ENCODE results near the gene SUMF2.
"Not testable (repeated sequence)": the region's sequence is repeated elsewhere in the genome, so short reads cannot be mapped to it uniquely, and the experiment has no call there.

Gene SUMF2

GRCh38 chr7:56051053-56051338, 13.1 kb upstream of the SUMF2 start:
- DNase-seq (ENCODE audit: low spot score), result no peak
- TF ChIP-seq, protein P1, sequence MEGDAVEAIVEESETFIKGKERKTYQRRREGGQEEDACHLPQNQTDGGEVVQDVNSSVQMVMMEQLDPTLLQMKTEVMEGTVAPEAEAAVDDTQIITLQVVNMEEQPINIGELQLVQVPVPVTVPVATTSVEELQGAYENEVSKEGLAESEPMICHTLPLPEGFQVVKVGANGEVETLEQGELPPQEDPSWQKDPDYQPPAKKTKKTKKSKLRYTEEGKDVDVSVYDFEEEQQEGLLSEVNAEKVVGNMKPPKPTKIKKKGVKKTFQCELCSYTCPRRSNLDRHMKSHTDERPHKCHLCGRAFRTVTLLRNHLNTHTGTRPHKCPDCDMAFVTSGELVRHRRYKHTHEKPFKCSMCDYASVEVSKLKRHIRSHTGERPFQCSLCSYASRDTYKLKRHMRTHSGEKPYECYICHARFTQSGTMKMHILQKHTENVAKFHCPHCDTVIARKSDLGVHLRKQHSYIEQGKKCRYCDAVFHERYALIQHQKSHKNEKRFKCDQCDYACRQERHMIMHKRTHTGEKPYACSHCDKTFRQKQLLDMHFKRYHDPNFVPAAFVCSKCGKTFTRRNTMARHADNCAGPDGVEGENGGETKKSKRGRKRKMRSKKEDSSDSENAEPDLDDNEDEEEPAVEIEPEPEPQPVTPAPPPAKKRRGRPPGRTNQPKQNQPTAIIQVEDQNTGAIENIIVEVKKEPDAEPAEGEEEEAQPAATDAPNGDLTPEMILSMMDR (conservative IDR thresholded peaks at IDR 0.05; ENCODE audit: low read depth), result no peak
- ChIA-PET CTCF (interaction anchor here (0.6 kb wide), 1 partner anchor 14 kb away, joined by 5 read pairs; no protein-coding TSS in a partner anchor), POLR2A (ENCODE audit: low non-redundant PET) (interaction anchor here (0.9 to 2.2 kb wide), 5 partner anchors 14 to 68 kb away, joined by 3 to 7 read pairs (median 5); no protein-coding TSS in a partner anchor)
- H3K27ac ChIP-seq, result peak overlapping the region; percentile 89

DNA sequence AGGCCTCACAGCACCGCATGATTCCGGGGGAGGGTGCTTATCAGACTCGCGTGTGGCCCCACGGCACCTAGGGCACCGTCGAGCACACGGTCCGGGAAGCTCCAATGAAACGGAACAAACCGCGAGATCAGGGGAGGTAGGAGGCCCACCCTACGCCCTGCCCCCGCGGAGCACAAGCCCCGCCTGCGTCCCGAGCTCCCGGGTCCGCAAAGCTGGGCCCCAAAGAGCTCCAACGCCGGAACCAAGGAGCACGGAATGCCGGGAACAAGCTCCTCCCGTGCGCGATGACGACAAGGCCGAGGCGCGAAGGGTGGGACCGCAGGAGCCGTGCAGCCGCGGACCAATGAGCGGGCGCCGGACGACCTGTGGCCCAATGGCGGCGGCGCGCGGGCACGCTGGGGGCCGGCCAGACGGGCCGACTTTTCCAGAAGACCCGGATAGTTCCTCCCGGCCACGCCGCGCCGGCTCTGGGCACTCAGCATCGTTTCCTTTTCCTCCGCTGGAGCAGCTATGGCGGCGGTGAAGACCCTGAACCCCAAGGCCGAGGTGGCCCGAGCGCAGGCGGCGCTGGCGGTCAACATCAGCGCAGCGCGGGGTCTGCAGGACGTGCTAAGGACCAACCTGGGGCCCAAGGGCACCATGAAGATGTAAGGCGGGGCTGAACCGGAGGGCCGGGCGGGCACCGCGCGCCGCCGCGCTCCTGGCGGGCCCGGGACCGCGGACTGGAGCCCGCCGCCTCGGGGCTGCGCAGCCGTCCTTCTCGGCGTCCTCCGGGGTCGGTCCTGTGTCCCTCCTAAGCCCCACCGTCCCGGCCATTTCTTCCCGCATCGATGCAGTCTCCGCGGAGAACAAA, 12.5 kb upstream of the SUMF2 start, which contains the start of the genes CCT6A and PSPH:
CCT6A (plus strand) TSS at position 427 of the 853 bp plus-strand sequence; CDS start at position 511, 84 bp downstream.
PSPH (minus strand) TSS at position 106 of the 853 bp plus-strand sequence. CDS start 30,232 bp downstream, outside the sequence.
- CTCF ChIA-PET, result interaction anchor here (0.6 kb wide), 1 partner anchor 13 kb away, joined by 5 read pairs; no protein-coding TSS in a partner anchor
- TF ChIP-seq, protein P1 (conservative IDR thresholded peaks at IDR 0.05; ENCODE audit: low read depth), result no peak
- H3K27ac ChIP-seq, result peak within 1 kb of the TSS; percentile 89
- peak; percentile 95 for DNase-seq (ENCODE audit: low spot score)
- POLR2A ChIA-PET (ENCODE audit: low non-redundant PET), result interaction anchor here (0.7 to 2.2 kb wide), 7 partner anchors 11 to 68 kb away, joined by 3 to 7 read pairs (median 4); no protein-coding TSS in a partner anchor

DNA sequence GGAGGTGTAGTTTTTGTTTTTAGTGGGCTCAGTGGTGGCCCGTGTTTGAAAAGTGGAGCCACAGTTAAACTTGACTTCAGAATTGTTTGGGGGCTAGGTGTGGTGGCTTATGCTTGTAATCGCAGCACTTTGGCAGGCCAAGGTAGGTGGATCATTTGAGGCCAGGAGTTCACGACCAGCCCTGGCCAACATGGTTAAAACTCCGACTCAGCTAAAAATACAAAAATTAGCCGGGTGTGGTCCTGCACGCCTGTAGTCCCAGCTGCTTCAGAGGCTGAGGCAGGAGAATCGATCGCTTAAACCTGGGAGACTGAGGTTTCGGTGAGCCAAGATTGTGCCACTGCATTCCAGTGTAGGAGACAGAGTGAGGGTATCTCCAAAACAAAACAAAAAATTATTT, 10.7 kb upstream of the SUMF2 start:
- ChIA-PET POLR2A (ENCODE audit: low non-redundant PET) (interaction anchor here (0.5 kb wide), 1 partner anchor 47 kb away, joined by 6 read pairs; no protein-coding TSS in a partner anchor), CTCF (interaction anchor here (0.7 kb wide), 1 partner anchor 21 kb away, joined by 3 read pairs; no protein-coding TSS in a partner anchor)
- TF ChIP-seq, protein P1 (conservative IDR thresholded peaks at IDR 0.05; ENCODE audit: low read depth), result no peak
- no peak for DNase-seq (ENCODE audit: low spot score)
- H3K27ac ChIP-seq, result peak overlapping the region; percentile 47

DNA sequence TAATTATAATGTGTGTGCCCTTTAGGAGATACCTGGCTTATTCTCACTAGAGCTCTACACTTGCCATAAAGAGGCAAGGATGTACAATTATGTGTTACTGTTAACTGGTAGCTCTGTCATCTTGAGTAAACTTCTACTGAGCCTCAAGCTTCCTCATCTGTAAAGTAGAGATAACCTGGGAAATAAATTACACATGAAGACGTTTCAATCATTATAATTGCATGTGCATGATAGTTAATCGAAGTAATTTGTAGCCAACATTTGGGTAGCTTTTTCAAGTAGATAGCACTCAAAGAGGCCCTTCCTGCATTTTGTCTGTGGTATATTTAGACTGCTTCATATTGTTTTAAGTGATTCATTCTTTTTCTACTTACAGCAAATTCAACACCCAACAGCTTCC, 10.1 kb upstream of the SUMF2 start:
- TF ChIP-seq, protein P1 (conservative IDR thresholded peaks at IDR 0.05; ENCODE audit: low read depth), result no peak
- no peak for DNase-seq (ENCODE audit: low spot score)

DNA sequence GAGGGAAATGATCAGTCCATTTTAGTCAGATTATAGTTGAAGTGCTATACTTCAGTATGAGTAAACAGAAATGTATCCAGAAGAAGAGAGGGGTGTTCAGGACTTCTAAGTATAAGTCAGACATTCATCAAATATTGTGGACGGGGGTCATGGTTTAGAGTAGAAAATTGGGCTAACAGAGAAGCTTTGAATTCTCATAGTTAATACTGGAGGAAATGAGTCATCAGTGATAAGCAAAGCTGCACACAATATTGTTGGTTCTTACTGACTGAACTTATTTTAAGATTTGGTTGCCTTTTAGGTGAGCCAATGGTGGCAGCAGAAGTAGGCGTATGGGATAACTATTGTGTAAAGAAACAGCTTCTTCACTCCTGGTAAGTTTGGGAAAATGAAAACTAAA, 1.7 kb upstream of the SUMF2 start:
- H3K27ac ChIP-seq, result no peak overlapping the region
- ChIA-PET POLR2A (ENCODE audit: low non-redundant PET) (interaction anchor here (0.7 kb wide), 1 partner anchor 11 kb away, joined by 3 read pairs; the partner anchor contains the start of genes CCT6A and PSPH), CTCF (interaction anchor here (0.6 kb wide), 1 partner anchor 8 kb away, joined by 3 read pairs; no protein-coding TSS in a partner anchor)
- DNase-seq (ENCODE audit: low spot score), result no peak
- TF ChIP-seq, protein P1 (conservative IDR thresholded peaks at IDR 0.05; ENCODE audit: low read depth), result no peak

More for the DNA sequence above, 10.1 kb upstream of the SUMF2 start:
- ChIA-PET POLR2A (ENCODE audit: low non-redundant PET) (interaction anchor here (0.5 kb wide), 1 partner anchor 48 kb away, joined by 6 read pairs; no protein-coding TSS in a partner anchor), CTCF (interaction anchor here (0.6 kb wide), 1 partner anchor 9 kb away, joined by 3 read pairs; no protein-coding TSS in a partner anchor)
- no peak overlapping the region for H3K27ac ChIP-seq

DNA sequence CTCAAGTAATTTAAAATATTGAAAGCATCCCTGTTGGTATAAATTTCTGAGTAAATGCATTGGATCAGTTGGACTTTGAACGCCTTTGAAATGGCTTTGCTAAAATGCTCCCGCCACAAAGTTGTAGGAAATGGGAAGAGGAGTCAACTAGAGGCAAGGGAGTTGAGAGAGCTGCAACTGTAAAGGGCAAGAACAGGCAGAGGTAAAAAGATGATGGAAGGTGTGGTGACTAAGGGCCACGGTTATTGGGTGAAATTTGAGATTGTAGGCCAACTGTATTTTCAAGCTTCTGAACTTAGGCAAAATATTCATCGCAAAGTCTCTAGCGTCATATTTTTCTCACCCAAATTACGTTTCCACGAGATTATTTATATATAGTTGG, 595 bp upstream of the SUMF2 start:
- ChIA-PET CTCF (no interaction called here), POLR2A (ENCODE audit: low non-redundant PET) (no interaction called here)
- no peak for DNase-seq (ENCODE audit: low spot score)
- TF ChIP-seq, protein P1 (conservative IDR thresholded peaks at IDR 0.05; ENCODE audit: low read depth), result no peak
- peak overlapping the region; percentile 92 for H3K27ac ChIP-seq

DNA sequence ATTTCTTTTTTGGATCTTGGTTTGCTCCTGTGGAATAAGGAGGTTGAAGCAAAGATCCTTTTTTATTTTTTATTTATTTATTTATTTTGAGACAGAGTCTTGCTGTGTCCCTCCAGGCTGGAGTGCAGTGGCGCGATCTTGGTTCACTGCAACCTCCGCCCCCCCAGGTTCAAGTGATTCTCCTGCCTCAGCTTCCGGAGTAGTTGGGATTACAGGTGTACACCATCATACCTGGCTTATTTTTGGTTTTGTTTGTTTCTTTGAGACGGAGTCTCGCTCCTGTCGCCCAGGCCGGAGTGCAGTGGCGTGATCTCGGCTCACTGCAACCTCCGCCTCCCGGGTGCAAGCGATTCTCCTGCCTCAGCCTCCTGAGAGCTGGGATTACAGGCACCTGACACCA, 2.3 kb downstream of the SUMF2 start:
- POLR2A ChIA-PET (ENCODE audit: low non-redundant PET); DNase-seq (ENCODE audit: low spot score); CTCF ChIA-PET; H3K27ac ChIP-seq: not testable (repeated sequence)
